Lower leg skin (tissue), 3 donors: ENCODE results near the gene ZNF606.

Experiments
- POLR2A ChIP-seq, 2 donors: fragments of 450-650 bp; IDR thresholded peaks; one replicate each; pipeline ENCODE4 v1.6.1; 2016 to 2017; ENCODE audit warnings: antibody characterized with exemption in 2 of 2, mild to moderate bottlenecking in 1 of 2, moderate library complexity in 1 of 2
- TF ChIP-seq, protein P1 (sequence below), 3 donors: fragments of 450-650 bp; IDR thresholded peaks; one replicate each; pipeline ENCODE4 v1.5.1; 2016; ENCODE audit warnings: antibody characterized with exemption in 3 of 3, mild to moderate bottlenecking in 3 of 3, moderate library complexity in 2 of 3

DNA sequence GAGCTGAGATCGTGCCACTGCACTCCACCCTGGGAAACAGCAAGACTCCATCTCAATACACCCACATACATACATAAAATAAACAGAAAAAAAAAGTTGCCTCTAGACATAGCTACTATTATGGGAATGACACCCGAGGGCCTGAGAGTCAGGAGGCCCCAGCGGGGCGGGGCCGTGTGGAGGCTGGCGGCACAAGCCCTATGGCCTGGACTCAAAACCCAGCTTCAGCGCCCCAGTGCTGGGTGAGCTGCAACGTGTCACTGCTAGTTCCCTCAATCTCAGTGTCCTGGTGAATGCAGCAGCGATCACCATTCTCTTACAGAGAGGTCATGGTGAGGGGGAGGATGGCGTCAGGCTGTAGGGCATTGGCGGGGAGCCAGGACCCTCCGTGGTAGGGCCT lies 22.0 kb upstream of the ZNF606 start:
- TF ChIP-seq POLR2A (IDR thresholded peaks at IDR 0.05) = no peak
- TF ChIP-seq, protein P1, sequence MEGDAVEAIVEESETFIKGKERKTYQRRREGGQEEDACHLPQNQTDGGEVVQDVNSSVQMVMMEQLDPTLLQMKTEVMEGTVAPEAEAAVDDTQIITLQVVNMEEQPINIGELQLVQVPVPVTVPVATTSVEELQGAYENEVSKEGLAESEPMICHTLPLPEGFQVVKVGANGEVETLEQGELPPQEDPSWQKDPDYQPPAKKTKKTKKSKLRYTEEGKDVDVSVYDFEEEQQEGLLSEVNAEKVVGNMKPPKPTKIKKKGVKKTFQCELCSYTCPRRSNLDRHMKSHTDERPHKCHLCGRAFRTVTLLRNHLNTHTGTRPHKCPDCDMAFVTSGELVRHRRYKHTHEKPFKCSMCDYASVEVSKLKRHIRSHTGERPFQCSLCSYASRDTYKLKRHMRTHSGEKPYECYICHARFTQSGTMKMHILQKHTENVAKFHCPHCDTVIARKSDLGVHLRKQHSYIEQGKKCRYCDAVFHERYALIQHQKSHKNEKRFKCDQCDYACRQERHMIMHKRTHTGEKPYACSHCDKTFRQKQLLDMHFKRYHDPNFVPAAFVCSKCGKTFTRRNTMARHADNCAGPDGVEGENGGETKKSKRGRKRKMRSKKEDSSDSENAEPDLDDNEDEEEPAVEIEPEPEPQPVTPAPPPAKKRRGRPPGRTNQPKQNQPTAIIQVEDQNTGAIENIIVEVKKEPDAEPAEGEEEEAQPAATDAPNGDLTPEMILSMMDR (IDR thresholded peaks at IDR 0.05) = no peak
